CD4-positive, alpha-beta T cell (primary cell): ENCODE results near the gene BCLAF1. TPM values are rescaled to one million over a fixed set of nuclear protein-coding genes. Genes with fewer than 3 reads are reported as not detected.

Source experiments
- ATAC-seq: fragments of 200-7000 bp; cut with Tn5 transposase; one replicate; pipeline ENCODE4 v1.10.0; 2022; ENCODE audit warnings: mild to moderate bottlenecking; ENCODE audit not compliant: poor library complexity
- CTCF ChIA-PET: fragments of 350-600 bp; sonication (Branson Sonifier 250); formaldehyde crosslinking; loops from one replicate; lab custom pipeline; 2021; ENCODE audit warnings: antibody characterized with exemption, inconsistent platforms; lab: Charles Lee
- POLR2A ChIA-PET: fragments of 350-600 bp; sonication (Branson Sonifier 250); formaldehyde crosslinking; loops from one replicate; lab custom pipeline; 2021; ENCODE audit warnings: antibody characterized with exemption, inconsistent platforms; lab: Charles Lee
- DNase-seq, 14 experiments: peaks; one replicate each; pipeline ENCODE4 v3.0.0-alpha.2; 2013 to 2020; ENCODE audit warnings: mixed read lengths in 2 of 14
- H3K27ac ChIP-seq, 2 donors: one replicate each; pipeline versions ENCODE4 v1.5.1 to v1.7.0; 2013; ENCODE audit warnings: low read length in 2 of 2, low read depth in 1 of 2, mild to moderate bottlenecking in 1 of 2
- H3K27me3 ChIP-seq, 2 experiments: 1 replicate in 1 of 2; 2 replicates in 1 of 2; pipeline versions ENCODE4 v1.6.1 to v1.7.0; 2013; ENCODE audit warnings: low read length in 2 of 2, control low read depth in 1 of 2, mild to moderate bottlenecking in 1 of 2, moderate library complexity in 1 of 2; ENCODE audit not compliant: insufficient read depth in 2 of 2, control insufficient read depth in 1 of 2
- H3K36me3 ChIP-seq: one replicate; pipeline ENCODE4 v1.6.1; 2013; ENCODE audit warnings: low read length, control low read depth; ENCODE audit not compliant: insufficient read depth
- H3K4me1 ChIP-seq: one replicate; pipeline ENCODE4 v1.6.1; 2013; ENCODE audit warnings: low read length, control low read depth; ENCODE audit not compliant: insufficient read depth
- H3K4me3 ChIP-seq: one replicate; pipeline ENCODE4 v1.5.1; 2013; ENCODE audit warnings: mild to moderate bottlenecking, low read length, moderate library complexity
- H3K9me3 ChIP-seq, 2 experiments: 1 replicate in 1 of 2; 2 replicates in 1 of 2; pipeline versions ENCODE4 v1.6.1 to v1.7.0; 2013; ENCODE audit warnings: low read length in 2 of 2, mild to moderate bottlenecking in 2 of 2, control low read depth in 1 of 2, moderate library complexity in 1 of 2; ENCODE audit not compliant: control insufficient read depth in 1 of 2, insufficient read depth in 1 of 2
- H3K27ac Mint-ChIP-seq: one replicate; pipeline ENCODE4 v1.8.0; 2020; ENCODE audit warnings: mixed read lengths
- H3K27me3 Mint-ChIP-seq: one replicate; pipeline ENCODE4 v1.8.0; 2021; ENCODE audit warnings: mixed read lengths
- H3K36me3 Mint-ChIP-seq: one replicate; pipeline ENCODE4 v1.8.0; 2021; ENCODE audit warnings: low read depth, mixed read lengths
- H3K4me1 Mint-ChIP-seq: one replicate; pipeline ENCODE4 v1.8.0; 2021; ENCODE audit warnings: low read depth, mixed read lengths
- H3K4me3 Mint-ChIP-seq: one replicate; pipeline ENCODE4 v1.8.0; 2020; ENCODE audit warnings: mild to moderate bottlenecking, mixed read lengths
- H3K9me3 Mint-ChIP-seq: one replicate; pipeline ENCODE4 v1.8.0; 2020; ENCODE audit warnings: mixed read lengths
- CTCF ChIP-seq: fragments of 200-600 bp; IDR thresholded peaks from one replicate; pipeline ENCODE4 v1.8.0; 2022; ENCODE audit warnings: antibody characterized with exemption, mild to moderate bottlenecking
- intact Hi-C, 2 experiments: fragments of 100-400 bp; cut with DNase I in 1 of 2; cut with micrococcal nuclease in 1 of 2; formaldehyde crosslinking; loops; one replicate each; pipeline versions ENCODE4 v1.15.1 to v1.9.0; 2023 to 2025; cut with DNase I, micrococcal nuclease
- total RNA-seq, 174 experiments: library from RNA in 2 of 174; stranded (reverse) in 2 of 174; gene quantifications; one replicate each; pipeline ENCODE4 v1.2.3 and lab custom pipeline; 2021 to 2026

BCLAF1 gene
- total RNA-seq, 2 experiments from 2014 or later, result 484 to 501 TPM

GRCh38 chr6:136228814-136229213 is 60.8 kb downstream of the BCLAF1 start:
- H3K4me3 ChIP-seq, result no peak overlapping the region
- H3K27ac Mint-ChIP-seq, result no peak overlapping the region

GRCh38 chr6:136226674-136227377 is 62.8 kb downstream of the BCLAF1 start:
- Mint-ChIP-seq H3K4me3 (peak overlapping the region; percentile 59), H3K27me3 (no peaks in the 10 kb centered on the region), H3K9me3 (no peaks in the 10 kb centered on the region), H3K36me3 (no peaks in the 10 kb centered on the region), H3K4me1 (peaks cover 12% of the 10 kb centered on the region), H3K27ac (no peak overlapping the region)
- Histone ChIP-seq H3K36me3 (no peaks in the 10 kb centered on the region), H3K4me1 (peaks cover 7% of the 10 kb centered on the region), H3K27me3 (no peaks in the 10 kb centered on the region), H3K9me3 (no peaks in the 10 kb centered on the region), H3K4me3 (peak overlapping the region; percentile 10), H3K27ac (no peak overlapping the region)
- CTCF ChIA-PET, result interaction anchor here (0.6 to 2.3 kb wide), 22 partner anchors 9 to 1599 kb away, joined by 3 to 12 read pairs (median 4); partner anchors contain the start of gene BCLAF1
- intact Hi-C loops, result loop anchor here (1.0 to 5.0 kb wide), 12 partner anchors 90 to 776 kb away; no protein-coding TSS in a partner anchor
- POLR2A ChIA-PET, result interaction anchor here (0.8 to 2.3 kb wide), 2 partner anchors 24 to 62 kb away, joined by 3 to 8 read pairs; partner anchors contain the start of genes BCLAF1 and MTFR2
- no peak for TF ChIP-seq CTCF
- DNase-seq (peak in 1 of 14 experiments; percentile 7), ATAC-seq (peak; percentile 28)

More at GRCh38 chr6:136228814-136229213, 60.8 kb downstream of the BCLAF1 start:
- H3K27me3 ChIP-seq, result no peaks in the 10 kb centered on the region
- ChIA-PET CTCF (no interaction called here), POLR2A (interaction anchor here (1.5 kb wide), 1 partner anchor 8 kb away, joined by 3 read pairs; no protein-coding TSS in a partner anchor)
- peaks cover 12% of the 10 kb centered on the region for H3K4me1 Mint-ChIP-seq
- TF ChIP-seq CTCF, result no peak
- no peaks in the 10 kb centered on the region for H3K27me3 Mint-ChIP-seq
- no peaks in the 10 kb centered on the region for H3K36me3 Mint-ChIP-seq
- H3K27ac ChIP-seq, result no peak overlapping the region
- H3K4me1 ChIP-seq, result peaks cover 7% of the 10 kb centered on the region
- H3K9me3 ChIP-seq, result no peaks in the 10 kb centered on the region
- no peak for ATAC-seq
- intact Hi-C loops, result loop anchor here in 1 of 2 experiments (5.0 kb wide), 1 partner anchor 197 kb away; no protein-coding TSS in a partner anchor
- DNase-seq, result peak in 2 of 14 experiments; percentile 22 to 32
- no peak overlapping the region for H3K4me3 Mint-ChIP-seq
- no peaks in the 10 kb centered on the region for H3K9me3 Mint-ChIP-seq
- H3K36me3 ChIP-seq, result no peaks in the 10 kb centered on the region

- Histone ChIP-seq H3K36me3 (no peaks in the 10 kb centered on the region), H3K9me3 (no peaks in the 10 kb centered on the region), H3K27ac (no peak overlapping the region), H3K27me3 (no peaks in the 10 kb centered on the region), H3K4me1 (peaks cover 7% of the 10 kb centered on the region), H3K4me3 (peak overlapping the region; percentile 10)
- ChIA-PET POLR2A (interaction anchor here (0.8 to 2.3 kb wide), 2 partner anchors 25 to 63 kb away, joined by 3 to 8 read pairs; partner anchors contain the start of genes BCLAF1 and MTFR2), CTCF (interaction anchor here (0.6 to 2.3 kb wide), 23 partner anchors 8 to 1598 kb away, joined by 3 to 12 read pairs (median 4); partner anchors contain the start of gene BCLAF1)
- Mint-ChIP-seq H3K27me3 (no peaks in the 10 kb centered on the region), H3K4me1 (peaks cover 12% of the 10 kb centered on the region), H3K4me3 (peak overlapping the region; percentile 59), H3K36me3 (no peaks in the 10 kb centered on the region), H3K9me3 (no peaks in the 10 kb centered on the region), H3K27ac (no peak overlapping the region)
- peak; percentile 100 for TF ChIP-seq CTCF
- peak; percentile 32 to 78 (median 44) for DNase-seq
- ATAC-seq, result peak; percentile 91
- intact Hi-C loops, result loop anchor here (1.0 to 5.0 kb wide), 12 partner anchors 91 to 775 kb away; no protein-coding TSS in a partner anchor
Measured at GRCh38 chr6:136226027-136226673, 63.5 kb downstream of the BCLAF1 start.
